ENCODE measurements around the gene AP5B1.

DNA sequence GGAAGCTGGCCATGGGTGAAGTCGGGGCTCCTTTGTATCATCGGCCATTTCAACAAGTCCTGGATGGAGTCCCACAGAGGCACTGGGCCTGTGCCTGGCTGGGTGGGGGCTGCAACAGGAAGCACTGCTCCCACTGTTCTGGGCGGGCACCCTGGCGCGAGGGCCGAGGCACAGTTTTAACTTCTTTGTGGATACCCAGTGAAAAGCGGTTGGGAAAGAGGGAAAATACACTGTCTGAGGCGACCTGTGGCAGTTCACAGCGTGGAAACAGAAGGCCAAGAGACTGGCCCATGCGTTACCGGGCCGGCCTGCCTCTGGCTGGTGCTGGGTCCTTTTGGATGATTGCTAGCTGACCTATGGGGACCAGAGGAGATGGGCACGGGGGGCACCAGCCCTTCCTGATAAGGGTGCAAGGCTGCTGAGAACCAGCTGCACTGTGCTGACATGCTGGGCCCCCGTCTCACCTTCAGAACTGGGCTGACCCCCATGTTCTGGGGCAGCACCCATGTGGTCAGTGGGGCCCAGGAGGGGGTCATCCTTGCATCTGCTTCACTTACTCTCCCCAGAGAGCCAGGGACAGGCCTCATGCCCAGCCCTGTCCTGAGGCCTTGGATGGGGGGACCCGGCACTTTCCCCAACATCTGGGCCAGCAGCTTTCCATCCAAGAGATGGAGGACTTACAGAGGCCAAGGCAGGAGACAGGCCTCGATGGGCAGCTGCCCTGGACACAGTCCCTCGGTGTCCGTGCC, 10.3 kb upstream of the AP5B1 start:
- TF ChIP-seq GATA2 (IDR thresholded peaks at IDR 0.05; ENCODE audit: low read depth, low read length) = no peak
- TF ChIP-seq GATA3 (IDR thresholded peaks at IDR 0.05; ENCODE audit: low read depth, low read length) = no peak

Data from SH-SY5Y (cell line).